T follicular helper cell (primary cell): Measurements from ENCODE around the gene UNCX.
"Not testable (repeated sequence)": the region's sequence is repeated elsewhere in the genome, so short reads cannot be mapped to it uniquely, and the experiment has no call there.

Source experiments
- DNase-seq: peaks from one replicate; pipeline ENCODE4 v3.0.0-alpha.2; 2020; ENCODE audit warnings: low read depth

The UNCX gene

GRCh38 chr7:1257863-1258262, 25.2 kb downstream of the UNCX start:
- no peak for DNase-seq

GRCh38 chr7:1259621-1260243, 27.1 kb downstream of the UNCX start:
- no peak for DNase-seq

- DNase-seq, result no peak
Observed at GRCh38 chr7:1260244-1260635, 27.6 kb downstream of the UNCX start.

GRCh38 chr7:1261036-1261435, 28.4 kb downstream of the UNCX start:
- DNase-seq, result not testable (repeated sequence)

- no peak for DNase-seq
Observed at GRCh38 chr7:1262441-1262840, 29.8 kb downstream of the UNCX start.

- DNase-seq, result no peak
Observed at GRCh38 chr7:1263391-1263951, 30.8 kb downstream of the UNCX start.

GRCh38 chr7:1264345-1265280, 31.9 kb downstream of the UNCX start:
- no peak for DNase-seq

- no peak for DNase-seq
Observed at GRCh38 chr7:1267016-1267900, 34.6 kb downstream of the UNCX start.

GRCh38 chr7:1268076-1268815, 35.6 kb downstream of the UNCX start:
- DNase-seq, result no peak

- no peak for DNase-seq
Observed at GRCh38 chr7:1268866-1269265, 36.2 kb downstream of the UNCX start.

GRCh38 chr7:1269336-1269890, 36.7 kb downstream of the UNCX start:
- no peak for DNase-seq

GRCh38 chr7:1270181-1270580, 37.5 kb downstream of the UNCX start:
- DNase-seq, result no peak

- no peak for DNase-seq
Observed at GRCh38 chr7:1271046-1271445, 38.4 kb downstream of the UNCX start.

- no peak for DNase-seq
Observed at GRCh38 chr7:1271656-1272055, 39.0 kb downstream of the UNCX start.

- not testable (repeated sequence) for DNase-seq
Observed at GRCh38 chr7:1272136-1272535, 39.5 kb downstream of the UNCX start.

GRCh38 chr7:1274121-1274875, 41.6 kb downstream of the UNCX start:
- DNase-seq, result no peak

- DNase-seq, result no peak
Observed at GRCh38 chr7:1274876-1275375, 42.3 kb downstream of the UNCX start.

GRCh38 chr7:1275451-1276381, 43.0 kb downstream of the UNCX start:
- DNase-seq, result no peak

GRCh38 chr7:1276626-1277175, 44.0 kb downstream of the UNCX start:
- DNase-seq, result no peak
